Muscle layer of duodenum (tissue), 2 donors: ENCODE results near the gene CNOT8.
"Not testable (repeated sequence)": the region's sequence is repeated elsewhere in the genome, so short reads cannot be mapped to it uniquely, and the experiment has no call there.

Experiments used
- H3K27ac ChIP-seq: one replicate; pipeline ENCODE4 v1.7.0; 2013; ENCODE audit warnings: mild to moderate bottlenecking, low read length
- H3K27me3 ChIP-seq: one replicate; pipeline ENCODE4 v1.7.0; 2013; ENCODE audit warnings: low read depth, mild to moderate bottlenecking, control low read depth, low read length
- H3K36me3 ChIP-seq, 2 donors: one replicate each; pipeline ENCODE4 v1.7.0; 2013; ENCODE audit warnings: low read length in 2 of 2, control low read depth in 1 of 2, mild to moderate bottlenecking in 1 of 2; ENCODE audit not compliant: insufficient read depth in 2 of 2, control insufficient read depth in 1 of 2
- H3K4me1 ChIP-seq, 2 donors: one replicate each; pipeline ENCODE4 v1.7.0; 2013; ENCODE audit warnings: low read length in 2 of 2, mild to moderate bottlenecking in 2 of 2, control low read depth in 1 of 2, moderate library complexity in 1 of 2; ENCODE audit not compliant: insufficient read depth in 2 of 2, control insufficient read depth in 1 of 2
- H3K4me3 ChIP-seq, 2 donors: one replicate each; pipeline ENCODE4 v1.7.0; 2013; ENCODE audit warnings: low read length in 2 of 2, low read depth in 1 of 2, mild to moderate bottlenecking in 1 of 2
- H3K9me3 ChIP-seq, 2 donors: one replicate each; pipeline ENCODE4 v1.7.0; 2013; ENCODE audit warnings: low read length in 2 of 2, control low read depth in 1 of 2, mild to moderate bottlenecking in 1 of 2; ENCODE audit not compliant: control insufficient read depth in 1 of 2
- donor health status: healthy.

Gene CNOT8

DNA sequence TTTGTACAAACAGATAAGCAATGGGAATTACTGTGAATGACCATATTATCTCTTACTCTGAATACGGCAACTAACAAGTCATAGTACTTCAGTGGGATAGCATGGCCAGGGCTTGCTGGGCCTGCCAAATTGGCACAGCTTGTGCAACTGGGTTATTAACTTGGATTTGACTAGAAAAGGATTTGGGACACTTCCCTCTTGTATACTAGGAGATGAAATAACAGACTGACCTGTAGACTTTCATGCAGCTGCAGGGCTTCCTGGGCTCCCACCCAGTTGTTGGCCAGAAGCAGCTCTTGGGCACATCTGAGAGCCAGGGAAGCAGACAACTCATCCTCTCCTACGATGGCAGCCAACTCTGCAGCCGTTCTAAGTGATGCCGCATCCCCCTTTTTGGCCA lies 39.8 kb downstream of the CNOT8 start:
- Histone ChIP-seq H3K27me3 (no peaks in the 10 kb centered on the region), H3K4me3 (no peak overlapping the region), H3K27ac (no peak overlapping the region), H3K4me1 (no peaks in the 10 kb centered on the region), H3K9me3 (no peaks in the 10 kb centered on the region), H3K36me3 (peaks cover 63 to 81% of the 10 kb centered on the region in 2 donors)

GRCh38 chr5:154899151-154899816 lies 40.9 kb downstream of the CNOT8 start:
- H3K4me1 ChIP-seq = no peaks in the 10 kb centered on the region
- no peaks in the 10 kb centered on the region for H3K27me3 ChIP-seq
- H3K36me3 ChIP-seq = peaks cover 64 to 79% of the 10 kb centered on the region in 2 donors
- no peak overlapping the region for H3K4me3 ChIP-seq
- H3K27ac ChIP-seq = no peak overlapping the region
- H3K9me3 ChIP-seq = no peaks in the 10 kb centered on the region

DNA sequence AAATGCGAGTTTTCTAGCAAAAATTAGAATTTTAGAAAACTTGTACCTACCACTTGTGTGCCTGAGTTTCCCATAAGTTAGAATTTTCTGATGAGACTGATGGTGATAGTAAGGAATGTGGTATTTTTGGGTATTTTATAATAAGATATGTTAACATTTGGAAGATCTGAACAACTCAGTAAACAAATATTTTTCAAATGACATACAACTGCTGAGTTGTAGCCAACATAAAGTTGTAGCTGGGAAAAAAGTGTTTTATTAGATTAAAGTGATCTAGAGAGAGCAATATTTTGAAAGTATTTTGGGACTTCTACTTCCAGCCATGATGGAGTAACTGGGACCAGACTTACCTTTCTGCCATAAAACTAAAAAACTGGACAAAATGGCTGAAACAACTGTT lies 41.6 kb downstream of the CNOT8 start:
- H3K27ac ChIP-seq = no peak overlapping the region
- peaks cover 67 to 78% of the 10 kb centered on the region in 2 donors for H3K36me3 ChIP-seq
- H3K9me3 ChIP-seq = no peaks in the 10 kb centered on the region

GRCh38 chr5:154901276-154901675 lies 42.8 kb downstream of the CNOT8 start:
- no peak overlapping the region for H3K27ac ChIP-seq
- no peak overlapping the region for H3K4me3 ChIP-seq
- H3K36me3 ChIP-seq = peaks cover 56 to 71% of the 10 kb centered on the region in 2 donors
- no peaks in the 10 kb centered on the region for H3K9me3 ChIP-seq
- no peaks in the 10 kb centered on the region for H3K27me3 ChIP-seq
- H3K4me1 ChIP-seq = no peaks in the 10 kb centered on the region

More for the DNA sequence above, 41.6 kb downstream of the CNOT8 start:
- H3K4me1 ChIP-seq = no peaks in the 10 kb centered on the region
- H3K27me3 ChIP-seq = no peaks in the 10 kb centered on the region
- no peak overlapping the region for H3K4me3 ChIP-seq

GRCh38 chr5:154901913-154902312 lies 43.5 kb downstream of the CNOT8 start:
- Histone ChIP-seq H3K4me3 (no peak overlapping the region), H3K36me3 (peaks cover 54 to 71% of the 10 kb centered on the region in 2 donors), H3K4me1 (no peaks in the 10 kb centered on the region), H3K9me3 (no peaks in the 10 kb centered on the region), H3K27me3 (no peaks in the 10 kb centered on the region), H3K27ac (no peak overlapping the region)

GRCh38 chr5:154905601-154906000 lies 47.2 kb downstream of the CNOT8 start:
- H3K4me1 ChIP-seq, H3K4me3 ChIP-seq, H3K27me3 ChIP-seq, H3K27ac ChIP-seq, H3K9me3 ChIP-seq: not testable (repeated sequence)
- peaks cover 44 to 76% of the 10 kb centered on the region in 2 donors for H3K36me3 ChIP-seq

- H3K9me3 ChIP-seq = no peaks in the 10 kb centered on the region
- no peak overlapping the region for H3K27ac ChIP-seq
- H3K36me3 ChIP-seq = peaks cover 37 to 51% of the 10 kb centered on the region in 2 donors
- no peak overlapping the region for H3K4me3 ChIP-seq
- H3K27me3 ChIP-seq = no peaks in the 10 kb centered on the region
- H3K4me1 ChIP-seq = no peaks in the 10 kb centered on the region
Measured at GRCh38 chr5:154916874-154917273, 58.4 kb downstream of the CNOT8 start.

DNA sequence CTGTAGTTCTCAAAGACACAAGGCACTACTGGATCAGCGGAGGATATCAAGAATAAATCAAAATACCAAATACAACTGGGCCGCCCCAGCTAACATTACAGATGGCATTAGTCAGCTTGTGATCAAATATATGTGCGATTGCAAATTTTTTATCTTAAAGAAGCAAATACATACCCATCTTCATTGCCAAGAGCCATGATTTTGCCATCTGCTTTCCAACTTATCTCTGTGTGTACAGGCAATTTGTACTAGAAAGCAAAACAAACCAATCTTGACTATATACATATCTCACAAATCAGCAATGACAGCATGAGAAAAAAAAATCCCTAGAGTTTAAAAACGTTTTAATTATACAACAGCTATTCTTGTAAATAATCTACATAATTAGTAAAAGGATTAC lies 59.3 kb downstream of the CNOT8 start:
- H3K27ac ChIP-seq = no peak overlapping the region
- H3K4me1 ChIP-seq = no peaks in the 10 kb centered on the region
- H3K9me3 ChIP-seq = no peaks in the 10 kb centered on the region
- H3K27me3 ChIP-seq = no peaks in the 10 kb centered on the region
- H3K4me3 ChIP-seq = no peak overlapping the region
- peaks cover 35 to 42% of the 10 kb centered on the region in 2 donors for H3K36me3 ChIP-seq

- H3K27ac ChIP-seq = no peak overlapping the region
- H3K4me1 ChIP-seq = no peaks in the 10 kb centered on the region
- H3K4me3 ChIP-seq = no peak overlapping the region
- no peaks in the 10 kb centered on the region for H3K9me3 ChIP-seq
- H3K36me3 ChIP-seq = peaks cover 43 to 71% of the 10 kb centered on the region in 2 donors
- H3K27me3 ChIP-seq = no peaks in the 10 kb centered on the region
Measured at GRCh38 chr5:154923441-154924430, 65.3 kb downstream of the CNOT8 start.
